A172 (cell line): ENCODE results near the gene PEPD. TPM values are rescaled to one million over a fixed set of nuclear protein-coding genes. Genes with fewer than 3 reads are reported as not detected.

Experiments used
- DNase-seq: peaks from one replicate; pipeline ENCODE4 v3.0.0-alpha.2; 2015; ENCODE audit warnings: low spot score
- total RNA-seq: library from RNA; depleted of rRNA; stranded (reverse); fragments of >200 nt; shearing (Covaris generic); gene quantifications from 2 replicates; pipeline ENCODE4 v1.2.3, GENCODE V29; 2014

The PEPD gene
- total RNA-seq, 1 experiment from 2014 or later = 72.3 TPM

DNA sequence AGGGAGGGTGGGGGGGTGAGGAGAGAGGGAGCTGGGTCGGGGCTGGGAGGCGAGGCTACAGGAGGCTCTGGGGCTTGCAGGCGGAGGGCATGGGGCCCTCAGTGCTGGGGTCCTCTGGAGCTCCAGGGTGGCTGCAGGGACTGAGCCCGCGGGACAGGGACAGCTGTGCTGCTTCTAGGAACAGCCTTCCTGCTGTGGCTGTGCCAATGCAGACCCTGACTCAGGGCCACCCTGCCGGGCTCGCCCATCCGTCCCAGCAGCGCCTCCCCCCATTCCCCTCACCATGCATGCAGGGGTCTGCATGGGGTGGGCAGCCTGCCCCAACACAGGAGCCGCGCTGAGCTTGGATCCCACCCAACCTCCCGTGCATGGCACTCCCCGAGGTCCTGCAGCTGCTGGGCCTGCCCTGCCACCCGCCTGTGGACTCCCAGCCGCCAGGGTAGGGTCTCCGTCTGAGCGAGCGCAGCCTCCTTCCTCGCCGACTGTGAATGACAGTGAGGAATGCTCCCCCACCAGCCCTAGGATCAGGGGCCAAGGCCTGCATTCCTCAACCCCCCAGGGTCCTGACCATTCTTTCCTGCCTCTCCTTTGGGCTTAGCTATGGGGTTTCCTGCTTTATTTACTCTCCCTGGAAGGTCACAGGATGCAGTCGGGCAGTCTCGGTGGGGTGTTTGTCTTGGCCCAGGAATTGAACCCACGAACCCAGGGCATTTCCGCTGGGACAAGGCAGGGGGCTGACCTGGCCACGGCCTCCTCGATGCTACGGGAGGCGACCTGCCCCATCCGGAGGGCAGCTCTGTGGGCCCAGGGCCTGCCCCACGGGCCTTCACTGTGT, 124.7 kb downstream of the PEPD start:
- no peak for DNase-seq

DNA sequence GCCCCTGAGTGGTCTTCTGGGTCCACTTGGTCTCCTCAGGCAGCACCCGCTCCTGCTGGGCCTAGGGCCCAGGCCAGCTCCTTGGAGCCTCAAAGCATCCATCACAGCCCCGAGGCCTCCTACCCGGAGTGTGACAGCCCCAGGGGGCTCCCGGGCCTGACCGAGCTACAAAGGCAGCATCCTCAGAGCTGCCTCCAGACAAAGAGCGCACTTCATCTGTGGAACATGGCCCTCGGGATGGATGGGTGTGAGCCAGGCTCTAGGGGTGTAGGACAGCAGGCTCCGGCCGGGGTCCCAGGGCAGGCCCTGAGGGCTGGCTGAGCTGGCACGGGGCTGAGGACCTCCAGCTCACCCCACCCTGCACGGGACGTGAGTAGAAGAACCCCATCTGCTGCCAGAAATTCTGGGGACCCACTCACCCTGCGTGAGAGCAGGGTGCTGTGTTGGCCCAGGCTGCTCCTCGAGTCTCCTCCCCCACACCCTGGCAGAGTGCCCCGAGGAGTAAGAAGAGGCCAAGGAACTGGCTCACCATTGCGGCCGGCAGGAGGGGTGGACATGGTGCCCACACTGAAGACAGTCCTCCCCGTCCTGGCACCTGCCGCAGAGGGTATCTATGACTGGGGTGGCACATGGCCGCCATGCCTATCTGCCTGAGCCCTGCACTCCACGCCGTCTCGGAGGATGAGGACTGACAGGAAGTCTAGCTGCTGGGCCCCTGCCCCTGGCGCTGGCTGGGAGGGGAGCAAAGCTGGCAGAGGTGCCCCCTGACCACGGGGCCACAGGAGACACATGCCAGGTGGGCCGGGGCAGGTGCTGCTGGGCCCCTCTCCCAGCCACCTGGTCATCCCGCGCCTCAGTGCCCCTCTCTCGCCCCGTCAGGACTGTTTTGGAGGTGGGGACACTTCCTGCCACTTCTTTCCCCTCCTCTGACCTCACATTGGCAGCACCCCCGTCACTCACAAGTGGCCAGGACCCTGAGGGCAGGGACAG, 125.7 kb downstream of the PEPD start:
- no peak for DNase-seq

- no peak for DNase-seq
Observed at GRCh38 chr19:33394723-33395560, 126.6 kb downstream of the PEPD start.

- DNase-seq = peak; percentile 62
Observed at GRCh38 chr19:33394006-33394722, 127.4 kb downstream of the PEPD start.

GRCh38 chr19:33393286-33394005, 128.1 kb downstream of the PEPD start:
- DNase-seq = no peak

DNA sequence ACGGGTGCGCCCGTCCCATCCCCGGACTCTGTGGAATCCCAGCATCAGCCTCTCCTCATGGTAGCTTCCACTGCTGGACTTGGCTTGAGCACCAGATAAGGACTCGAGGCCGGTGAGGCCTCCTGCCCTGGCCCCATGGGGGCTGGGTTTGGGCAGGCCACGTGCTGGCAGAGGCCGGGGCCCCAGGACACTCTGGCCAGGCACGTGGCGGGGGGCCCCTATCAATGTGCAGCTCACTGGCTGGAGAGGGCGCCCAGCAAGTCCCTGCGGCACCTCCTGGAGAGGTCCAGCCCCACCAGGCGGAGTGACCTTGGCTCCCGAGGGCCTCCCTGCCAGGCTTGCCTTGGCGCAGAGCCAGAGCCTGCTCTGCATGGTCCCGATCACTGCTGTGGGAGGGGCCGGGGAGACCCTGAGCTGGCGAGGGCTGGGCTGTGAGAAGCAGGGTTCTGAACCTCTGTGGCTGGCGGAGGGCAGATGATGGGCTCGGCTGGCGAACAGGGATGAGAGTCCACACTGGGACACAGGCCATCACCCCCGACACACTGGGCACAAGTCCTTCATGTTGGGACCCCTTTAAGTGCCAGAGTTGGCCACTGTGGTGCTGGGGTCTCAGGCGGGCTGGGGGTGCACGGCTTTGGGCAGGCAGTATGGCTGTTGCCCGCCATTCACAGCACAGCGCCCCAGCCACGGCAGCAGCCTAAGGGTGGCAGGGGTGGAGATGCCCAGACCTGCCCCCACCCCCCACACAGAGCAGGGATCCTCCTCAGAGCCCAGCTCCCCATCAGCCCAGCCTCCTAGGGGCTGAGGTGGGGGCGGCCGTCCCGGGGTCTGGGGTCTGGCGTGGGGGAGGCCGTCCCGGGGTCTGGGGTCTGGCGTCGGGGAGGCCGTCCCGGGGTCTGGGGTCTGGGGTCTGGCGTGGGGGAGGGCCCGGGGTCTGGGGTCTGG, 129.0 kb downstream of the PEPD start:
- DNase-seq = no peak

- no peak for DNase-seq
Observed at GRCh38 chr19:33391631-33392249, 129.9 kb downstream of the PEPD start.

DNA sequence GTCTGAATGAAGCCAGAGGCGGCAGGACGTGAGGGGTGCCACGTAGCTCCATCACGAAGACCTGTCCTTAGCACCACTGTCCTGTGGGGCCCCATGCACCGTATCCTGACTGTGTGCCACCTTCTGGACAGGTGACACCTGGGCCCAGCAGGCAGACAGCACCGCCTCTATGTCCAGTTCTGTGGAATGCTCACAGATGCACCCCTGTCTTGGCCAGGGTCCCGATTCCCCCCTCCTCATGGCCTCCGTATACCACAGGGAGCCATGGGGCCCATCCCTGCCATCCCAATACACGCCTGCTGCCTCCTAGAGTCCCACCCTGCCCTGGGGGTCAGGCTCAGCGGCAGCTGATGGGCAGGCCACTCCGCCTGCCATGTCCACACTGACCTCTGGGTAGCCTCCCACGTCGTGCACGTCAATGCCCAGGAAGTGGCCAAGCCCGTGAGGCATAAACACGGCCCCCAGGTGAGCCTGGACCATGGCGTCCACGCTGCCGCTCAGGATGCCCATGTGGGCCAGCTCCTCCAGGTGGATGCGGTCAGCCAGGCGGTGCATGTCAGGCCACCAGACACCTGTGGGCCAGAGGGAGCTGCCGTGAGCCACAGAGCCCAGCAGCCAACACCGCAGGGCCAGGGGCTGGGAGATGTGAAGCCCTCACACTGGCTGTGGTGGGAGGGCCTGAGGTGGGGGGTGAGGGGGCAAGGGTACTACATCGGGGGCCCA, 130.5 kb downstream of the PEPD start:
- DNase-seq = no peak

- no peak for DNase-seq
Observed at GRCh38 chr19:33390101-33390907, 131.3 kb downstream of the PEPD start.

- DNase-seq = no peak
Observed at GRCh38 chr19:33389421-33390100, 132.0 kb downstream of the PEPD start.

DNA sequence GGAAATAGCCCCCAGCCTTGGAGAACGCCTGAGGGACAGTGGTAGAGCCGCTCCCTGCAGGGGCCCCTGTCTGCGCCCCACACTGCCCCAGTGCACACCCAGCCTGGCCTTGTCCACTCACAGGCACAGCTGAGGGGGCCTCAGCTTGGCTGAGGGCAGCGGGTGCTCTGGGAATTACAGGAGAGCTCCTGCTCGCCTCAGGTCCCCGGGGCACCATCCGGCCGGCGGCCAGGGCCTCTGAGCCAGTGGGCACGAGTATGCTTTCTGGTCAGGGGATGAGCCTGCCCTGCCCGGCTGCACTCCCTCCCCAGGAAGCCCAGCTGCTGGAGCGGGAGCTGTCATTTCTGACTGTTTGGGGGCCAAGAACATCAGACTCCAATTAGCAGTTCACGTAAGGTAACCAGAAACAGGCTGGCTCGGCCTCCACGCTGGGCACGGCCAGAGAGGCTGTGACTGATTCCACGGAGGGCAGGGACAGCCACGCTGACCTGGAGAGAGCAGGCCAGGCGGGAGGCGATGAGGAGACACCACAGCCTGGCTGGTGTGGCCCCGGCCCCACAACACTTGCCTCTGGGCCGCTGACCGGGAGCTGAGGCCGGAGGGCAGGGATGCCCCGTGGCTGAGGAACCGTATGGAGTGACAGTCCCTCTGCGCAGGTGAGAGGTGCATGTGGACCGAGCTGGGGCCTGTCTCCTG, 132.7 kb downstream of the PEPD start:
- DNase-seq = no peak

DNA sequence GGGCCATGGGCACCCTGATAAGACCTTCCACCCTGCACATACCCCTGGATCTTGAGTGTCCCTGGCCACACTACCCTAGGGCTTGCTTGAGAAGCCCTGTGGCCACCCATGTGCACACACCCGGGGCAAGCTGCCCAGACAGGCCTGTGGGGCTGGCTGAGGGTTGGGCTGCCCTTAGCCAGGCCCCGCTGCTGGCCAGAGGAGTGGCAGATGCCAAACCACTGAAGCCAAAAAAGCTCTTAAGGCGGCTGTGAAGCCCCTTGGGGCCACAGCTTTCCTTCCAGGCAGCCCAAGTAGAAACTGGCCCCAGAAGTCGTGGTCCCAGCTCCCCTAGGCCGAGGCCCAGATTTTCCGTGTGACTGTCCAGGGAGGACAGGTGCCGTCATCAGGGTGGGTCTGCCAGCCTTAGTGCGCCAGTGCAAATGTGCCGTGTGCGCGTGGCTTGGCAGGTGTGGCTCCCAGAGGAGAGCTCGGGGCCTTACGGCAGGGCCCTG, 133.3 kb downstream of the PEPD start:
- DNase-seq = no peak

- no peak for DNase-seq
Observed at GRCh38 chr19:33387351-33388230, 134.0 kb downstream of the PEPD start.

DNA sequence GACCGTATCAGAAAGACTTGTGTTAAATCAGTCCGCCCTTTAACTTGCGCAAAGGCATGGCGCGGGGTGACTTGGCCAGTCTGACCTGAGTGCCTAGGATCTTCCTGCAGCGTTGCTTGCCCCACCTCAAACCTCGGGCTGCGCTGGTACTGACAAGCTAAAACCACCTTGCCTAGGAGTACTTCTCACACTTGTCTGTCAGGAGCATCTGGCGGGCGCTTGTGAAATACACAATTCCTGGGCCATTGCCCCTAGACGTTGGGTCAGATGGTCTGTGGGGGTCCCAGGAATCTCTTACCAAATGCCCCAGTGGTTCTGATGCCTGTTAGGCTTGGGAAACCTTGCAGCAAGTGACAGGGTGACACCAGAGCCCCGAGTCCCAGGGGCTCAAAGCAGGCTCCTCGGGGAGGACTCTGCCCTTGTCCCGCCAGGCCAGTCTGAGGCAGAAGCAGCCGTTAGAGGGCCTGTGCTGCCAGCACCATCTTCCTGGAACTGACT, 135.2 kb downstream of the PEPD start:
- DNase-seq = no peak

DNA sequence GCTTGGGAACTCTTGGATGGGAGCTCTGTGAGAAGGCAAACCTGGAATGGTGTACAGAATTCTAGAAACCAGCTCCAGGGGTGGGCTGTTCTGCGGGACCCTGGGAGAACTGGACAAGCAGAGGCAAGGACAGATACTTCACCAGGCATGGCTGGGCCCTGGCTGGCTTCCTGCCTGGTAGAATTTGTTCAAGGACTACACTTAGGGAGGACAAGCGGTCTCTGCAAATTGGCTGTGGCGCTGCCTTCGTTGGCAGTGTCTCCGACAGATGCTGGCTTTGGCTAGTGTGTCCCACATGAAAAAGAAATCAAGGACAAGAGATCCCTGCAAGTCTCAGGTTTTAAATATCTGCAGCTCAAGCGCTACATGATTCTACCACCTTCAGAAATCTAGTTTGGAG, 135.6 kb downstream of the PEPD start:
- no peak for DNase-seq
